Karpas-422 (cell line): ENCODE data around the gene CHRDL2. TPM values are rescaled to one million over a fixed set of nuclear protein-coding genes. Genes with fewer than 3 reads are reported as not detected.

Experiments
- DNase-seq: peaks from one replicate; pipeline ENCODE4 v3.0.0-alpha.2; 2015
- H2AFZ ChIP-seq: fragments of 200-600 bp; sonication (generic); 2 replicates; pipeline ENCODE4 v1.6.1; 2014; ENCODE audit warnings: antibody characterized with exemption, low read length, mixed read lengths
- H3K27ac ChIP-seq: fragments of 200-600 bp; sonication (generic); 2 replicates; pipeline ENCODE4 v1.5.1; 2014; ENCODE audit warnings: mild to moderate bottlenecking, low read length, moderate library complexity
- H3K27me3 ChIP-seq: fragments of 200-600 bp; sonication (generic); 2 replicates; pipeline ENCODE4 v1.6.1; 2014; ENCODE audit warnings: low read length, mixed read lengths
- H3K36me3 ChIP-seq: fragments of 200-600 bp; sonication (generic); 2 replicates; pipeline ENCODE4 v1.6.1; 2014; ENCODE audit warnings: low read length, mixed read lengths; ENCODE audit not compliant: insufficient read depth
- H3K4me1 ChIP-seq: fragments of 200-600 bp; sonication (generic); 2 replicates; pipeline ENCODE4 v1.6.1; 2014; ENCODE audit warnings: mild to moderate bottlenecking, low read length, mixed read lengths
- H3K4me2 ChIP-seq: fragments of 200-600 bp; sonication (generic); 2 replicates; pipeline ENCODE4 v1.6.1; 2014; ENCODE audit warnings: low read length, low read depth, mild to moderate bottlenecking; ENCODE audit not compliant: poor library complexity, severe bottlenecking
- H3K4me3 ChIP-seq: fragments of 200-600 bp; sonication (generic); 2 replicates; pipeline ENCODE4 v1.5.1; 2014; ENCODE audit warnings: mild to moderate bottlenecking, antibody characterized with exemption, low read length, mixed read lengths
- H3K79me2 ChIP-seq: fragments of 200-600 bp; sonication (generic); 2 replicates; pipeline ENCODE4 v1.6.1; 2014; ENCODE audit warnings: mild to moderate bottlenecking, low read length, mixed read lengths
- H3K9ac ChIP-seq: fragments of 200-600 bp; sonication (generic); 2 replicates; pipeline ENCODE4 v1.6.0; 2014; ENCODE audit warnings: low read length
- H3K9me2 ChIP-seq: fragments of 200-600 bp; sonication (generic), shearing (Covaris generic); replicated peaks from 2 replicates; pipeline ENCODE4 v1.6.0; 2014; ENCODE audit warnings: mild to moderate bottlenecking, low read length, moderate library complexity; ENCODE audit not compliant: insufficient read depth
- H3K9me3 ChIP-seq: fragments of 300-700, 200-600 bp; sonication (generic); 2 replicates; pipeline ENCODE4 v1.6.1; 2014; ENCODE audit warnings: low read length, mixed read lengths
- H4K20me1 ChIP-seq: fragments of 200-600 bp; sonication (generic); 2 replicates; pipeline ENCODE4 v1.6.1; 2014; ENCODE audit warnings: mild to moderate bottlenecking, antibody characterized with exemption, low read length, low read depth; ENCODE audit not compliant: insufficient read depth
- small RNA-seq: library from RNA; depleted of rRNA; stranded (forward); fragments of <200 nt; gene quantifications from one replicate; pipeline ENCODE3, GENCODE V24; 2014
- total RNA-seq: library from RNA; depleted of rRNA; stranded (reverse); fragments of >200 nt; shearing (Covaris generic); gene quantifications from 2 replicates; pipeline ENCODE4 v1.2.3, GENCODE V29; 2014; ENCODE audit warnings: low replicate concordance; rRNA removed

CHRDL2 gene
- total RNA-seq, 1 experiment from 2014 or later = not detected

DNA sequence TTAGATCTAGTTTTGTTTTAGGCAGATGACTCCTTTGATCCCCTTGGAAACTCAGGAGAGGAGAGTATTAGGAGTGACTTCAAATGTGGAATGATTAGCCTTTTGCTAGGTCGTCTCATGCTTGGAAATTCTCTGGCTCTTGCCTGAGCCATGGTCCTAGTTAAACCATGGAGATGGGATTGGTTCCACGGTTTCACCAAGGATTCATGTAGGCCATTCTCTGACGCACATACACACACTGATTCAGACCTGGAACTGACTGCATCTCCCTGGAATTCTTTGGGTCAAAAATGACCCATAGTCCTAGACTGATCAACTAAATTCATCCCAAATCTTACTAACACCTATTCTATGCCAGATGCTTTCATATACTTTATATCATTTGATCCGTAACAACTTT is 82.3 kb downstream of the CHRDL2 start:
- DNase-seq = no peak
- no peaks in the 10 kb centered on the region for H3K27me3 ChIP-seq

DNA sequence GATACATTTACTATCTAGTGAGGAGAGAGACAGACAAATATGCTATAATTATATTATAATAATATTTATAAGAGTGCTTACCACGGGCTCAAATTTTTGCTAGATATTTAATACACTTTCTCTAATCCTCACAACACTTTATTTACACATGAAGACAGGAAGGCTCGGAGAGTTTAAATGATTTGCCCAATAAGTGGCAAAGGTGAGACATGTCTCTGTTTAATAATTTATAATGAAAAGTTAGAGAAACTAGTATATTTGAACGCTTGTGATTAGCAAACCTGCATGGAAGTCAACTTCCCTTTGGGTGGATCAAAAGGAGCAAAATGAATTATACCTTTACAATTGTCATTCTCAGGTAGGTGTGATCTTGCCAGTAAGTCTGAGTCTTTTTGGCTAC is 83.4 kb downstream of the CHRDL2 start:
- DNase-seq = no peak
- H3K9ac ChIP-seq = no peak overlapping the region
- no peaks in the 10 kb centered on the region for H3K27me3 ChIP-seq
- peaks cover 12% of the 10 kb centered on the region for H3K36me3 ChIP-seq
- H2AFZ ChIP-seq = no peak overlapping the region
- H3K4me2 ChIP-seq = no peak overlapping the region
- no peaks in the 10 kb centered on the region for H3K9me3 ChIP-seq
- no peaks in the 10 kb centered on the region for H4K20me1 ChIP-seq
- H3K4me1 ChIP-seq = no peaks in the 10 kb centered on the region
- H3K4me3 ChIP-seq = no peak overlapping the region
- no peak overlapping the region for H3K27ac ChIP-seq
- H3K9me2 ChIP-seq = no peaks in the 10 kb centered on the region
- H3K79me2 ChIP-seq = no peaks in the 10 kb centered on the region

More for the DNA sequence above, 82.3 kb downstream of the CHRDL2 start:
- H3K4me1 ChIP-seq = no peaks in the 10 kb centered on the region
- no peak overlapping the region for H2AFZ ChIP-seq
- no peaks in the 10 kb centered on the region for H3K79me2 ChIP-seq
- no peak overlapping the region for H3K9ac ChIP-seq
- H4K20me1 ChIP-seq = no peaks in the 10 kb centered on the region
- no peak overlapping the region for H3K4me2 ChIP-seq
- H3K9me2 ChIP-seq = no peaks in the 10 kb centered on the region
- H3K27ac ChIP-seq = no peak overlapping the region
- no peak overlapping the region for H3K4me3 ChIP-seq
- peaks cover 17% of the 10 kb centered on the region for H3K36me3 ChIP-seq
- no peaks in the 10 kb centered on the region for H3K9me3 ChIP-seq

DNA sequence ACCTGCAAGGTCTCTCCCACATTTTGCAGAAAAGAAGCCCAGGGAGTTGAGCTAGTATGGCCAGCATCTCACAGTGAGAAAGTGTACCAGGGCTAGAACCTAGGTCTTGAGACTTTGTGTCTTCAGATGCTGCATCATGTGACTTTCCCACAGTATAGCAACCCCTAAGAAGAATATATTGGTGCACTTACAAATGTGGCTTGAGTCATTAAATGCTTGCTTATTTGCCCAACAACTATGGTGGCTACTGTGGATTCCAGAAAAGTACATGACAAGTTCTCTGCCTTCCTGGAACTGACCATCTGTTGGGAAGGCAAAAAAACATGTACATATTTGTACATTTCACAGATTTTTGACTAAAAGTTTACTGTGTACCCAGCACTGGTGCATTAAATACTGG is 83.8 kb downstream of the CHRDL2 start:
- no peaks in the 10 kb centered on the region for H3K9me2 ChIP-seq
- H3K4me2 ChIP-seq = no peak overlapping the region
- no peaks in the 10 kb centered on the region for H3K9me3 ChIP-seq
- no peak overlapping the region for H3K27ac ChIP-seq
- H3K9ac ChIP-seq = no peak overlapping the region
- H4K20me1 ChIP-seq = no peaks in the 10 kb centered on the region
- H3K27me3 ChIP-seq = no peaks in the 10 kb centered on the region
- peaks cover 16% of the 10 kb centered on the region for H3K36me3 ChIP-seq
- H3K4me1 ChIP-seq = no peaks in the 10 kb centered on the region
- no peak for DNase-seq
- 0 out of 2 replicates have a peak, but pooled peaks cover 4% of the 10 kb centered on the region for H3K79me2 ChIP-seq
- H2AFZ ChIP-seq = no peak overlapping the region
- H3K4me3 ChIP-seq = no peak overlapping the region

DNA sequence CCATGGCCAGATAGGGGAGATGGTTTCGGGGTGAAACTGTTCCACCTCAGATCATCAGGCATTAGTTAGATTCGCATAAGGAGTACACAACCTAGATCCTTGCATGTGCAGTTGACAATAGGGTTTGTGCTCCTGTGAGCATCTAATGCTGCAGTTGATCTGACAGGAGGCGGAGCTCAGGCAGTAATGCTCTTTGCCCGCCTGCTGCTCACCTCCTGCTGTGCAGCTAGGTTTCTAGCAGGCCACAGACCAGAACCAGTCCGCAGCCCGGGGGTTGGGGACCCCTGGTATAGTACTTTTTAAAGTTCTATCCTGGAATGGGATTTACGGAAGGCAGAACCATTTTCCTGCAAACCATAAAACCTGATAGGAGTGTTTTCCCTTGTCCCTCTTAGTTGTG is 84.3 kb downstream of the CHRDL2 start:
- H3K36me3 ChIP-seq = peaks cover 21% of the 10 kb centered on the region
- H3K4me3 ChIP-seq = no peak overlapping the region
- H3K27me3 ChIP-seq = no peaks in the 10 kb centered on the region
- H4K20me1 ChIP-seq = no peaks in the 10 kb centered on the region
- no peaks in the 10 kb centered on the region for H3K9me3 ChIP-seq
- no peaks in the 10 kb centered on the region for H3K4me1 ChIP-seq
- H3K4me2 ChIP-seq = no peak overlapping the region
- DNase-seq = no peak
- H3K9ac ChIP-seq = no peak overlapping the region
- no peak overlapping the region for H2AFZ ChIP-seq
- no peak overlapping the region for H3K27ac ChIP-seq
- no peaks in the 10 kb centered on the region for H3K9me2 ChIP-seq
- H3K79me2 ChIP-seq = 0 out of 2 replicates have a peak, but pooled peaks cover 8% of the 10 kb centered on the region

Small RNAs within 50 kb of the gene (small RNA-seq; reads per million reads assigned to genes)
- gene MIR4696 (not detected), gene RANP3 (not detected), gene RN7SKP297 (0.40 reads per million, percentile 3 among the genes with 10 or more reads in this experiment)

Other genes starting within 250 kb of the CHRDL2 start
- gene LIPT2, start 237.7 kb downstream of the CHRDL2 start, total RNA-seq = 5.9 and 9.8 TPM in 2 replicates
- 14.9 and 20.8 TPM in 2 replicates for gene POLD3, start 138.8 kb downstream of the CHRDL2 start, total RNA-seq
- 18.8 and 47.0 TPM in 2 replicates for gene RNF169, start 17.4 kb upstream of the CHRDL2 start, total RNA-seq
- 29.7 and 56.3 TPM in 2 replicates for gene XRRA1, start 217.7 kb upstream of the CHRDL2 start, total RNA-seq
- 33.2 and 91.5 TPM in 2 replicates for gene SPCS2, start 217.8 kb upstream of the CHRDL2 start, total RNA-seq